ENCODE measurements around the gene TACR1. TPM values are rescaled to one million over a fixed set of nuclear protein-coding genes. Genes with fewer than 3 reads are reported as not detected.

Gene TACR1
- total RNA-seq, 2 donors from 2014 or later = 0.07 to 0.16 TPM

- Histone ChIP-seq H3K4me1 (no peaks in the 10 kb centered on the region), H3K36me3 (no peaks in the 10 kb centered on the region), H3K27me3 (no peaks in the 10 kb centered on the region), H3K9me3 (peaks cover 0 to 8% of the 10 kb centered on the region in 2 donors), H3K4me3 (no peak overlapping the region), H3K27ac (no peak overlapping the region)
- no peak for DNase-seq (ENCODE audit: low spot score)
- no peak for TF ChIP-seq CTCF (IDR thresholded peaks at IDR 0.05)
Measured at GRCh38 chr2:75237296-75237695, 38.0 kb upstream of the TACR1 start.

- DNase-seq (ENCODE audit: low spot score) = no peak
- TF ChIP-seq CTCF (IDR thresholded peaks at IDR 0.05) = no peak
Measured at GRCh38 chr2:75233965-75234364, 34.6 kb upstream of the TACR1 start.

GRCh38 chr2:75226617-75227016 lies 27.3 kb upstream of the TACR1 start:
- DNase-seq (ENCODE audit: low spot score) = no peak
- H3K4me1 ChIP-seq = no peaks in the 10 kb centered on the region
- TF ChIP-seq CTCF (IDR thresholded peaks at IDR 0.05) = no peak
- H3K9me3 ChIP-seq = no peaks in the 10 kb centered on the region
- H3K36me3 ChIP-seq = no peaks in the 10 kb centered on the region
- no peak overlapping the region for H3K27ac ChIP-seq
- H3K27me3 ChIP-seq = no peaks in the 10 kb centered on the region
- H3K4me3 ChIP-seq = no peak overlapping the region

More at GRCh38 chr2:75233965-75234364, 34.6 kb upstream of the TACR1 start:
- Histone ChIP-seq H3K4me3 (no peak overlapping the region), H3K36me3 (no peaks in the 10 kb centered on the region), H3K27ac (no peak overlapping the region), H3K4me1 (no peaks in the 10 kb centered on the region), H3K27me3 (no peaks in the 10 kb centered on the region), H3K9me3 (no peaks in the 10 kb centered on the region)

- no peak overlapping the region for H3K27ac ChIP-seq
Measured at GRCh38 chr2:75226099-75226498, 26.8 kb upstream of the TACR1 start.

DNA sequence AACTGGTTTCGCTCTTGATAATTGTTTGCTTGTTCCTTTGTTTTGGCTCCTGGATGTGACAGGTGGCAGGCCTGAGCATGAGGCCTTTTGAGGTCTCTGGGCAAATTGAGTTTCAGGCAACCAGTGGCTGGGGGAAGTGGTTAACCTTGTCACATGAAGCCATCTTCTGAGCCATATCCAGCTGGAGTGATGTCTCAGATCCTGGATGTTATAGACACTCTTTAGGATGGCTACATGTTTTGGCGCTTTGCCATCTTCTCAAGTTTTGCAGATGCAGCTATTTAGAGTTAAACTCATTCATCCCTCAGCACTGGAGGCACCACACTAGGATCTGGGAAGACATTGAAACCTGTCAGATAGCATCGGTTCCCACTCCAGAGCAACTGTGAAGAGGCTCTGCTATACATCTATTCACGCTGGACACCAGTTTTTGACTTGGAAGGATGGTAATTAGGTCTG lies 25.3 kb upstream of the TACR1 start:
- H3K4me1 ChIP-seq = no peaks in the 10 kb centered on the region
- H3K9me3 ChIP-seq = no peaks in the 10 kb centered on the region
- DNase-seq (ENCODE audit: low spot score) = no peak

More at GRCh38 chr2:75226099-75226498, 26.8 kb upstream of the TACR1 start:
- Histone ChIP-seq H3K36me3 (no peaks in the 10 kb centered on the region), H3K9me3 (no peaks in the 10 kb centered on the region), H3K4me3 (no peak overlapping the region), H3K27me3 (no peaks in the 10 kb centered on the region), H3K4me1 (no peaks in the 10 kb centered on the region)
- no peak for TF ChIP-seq CTCF (IDR thresholded peaks at IDR 0.05)
- DNase-seq (ENCODE audit: low spot score) = no peak

More for the DNA sequence above, 25.3 kb upstream of the TACR1 start:
- no peak for TF ChIP-seq CTCF (IDR thresholded peaks at IDR 0.05)
- no peaks in the 10 kb centered on the region for H3K27me3 ChIP-seq
- H3K4me3 ChIP-seq = no peak overlapping the region
- H3K36me3 ChIP-seq = no peaks in the 10 kb centered on the region
- H3K27ac ChIP-seq = no peak overlapping the region
